Measurements from ENCODE around the gene POLR2E.

The POLR2E gene

DNA sequence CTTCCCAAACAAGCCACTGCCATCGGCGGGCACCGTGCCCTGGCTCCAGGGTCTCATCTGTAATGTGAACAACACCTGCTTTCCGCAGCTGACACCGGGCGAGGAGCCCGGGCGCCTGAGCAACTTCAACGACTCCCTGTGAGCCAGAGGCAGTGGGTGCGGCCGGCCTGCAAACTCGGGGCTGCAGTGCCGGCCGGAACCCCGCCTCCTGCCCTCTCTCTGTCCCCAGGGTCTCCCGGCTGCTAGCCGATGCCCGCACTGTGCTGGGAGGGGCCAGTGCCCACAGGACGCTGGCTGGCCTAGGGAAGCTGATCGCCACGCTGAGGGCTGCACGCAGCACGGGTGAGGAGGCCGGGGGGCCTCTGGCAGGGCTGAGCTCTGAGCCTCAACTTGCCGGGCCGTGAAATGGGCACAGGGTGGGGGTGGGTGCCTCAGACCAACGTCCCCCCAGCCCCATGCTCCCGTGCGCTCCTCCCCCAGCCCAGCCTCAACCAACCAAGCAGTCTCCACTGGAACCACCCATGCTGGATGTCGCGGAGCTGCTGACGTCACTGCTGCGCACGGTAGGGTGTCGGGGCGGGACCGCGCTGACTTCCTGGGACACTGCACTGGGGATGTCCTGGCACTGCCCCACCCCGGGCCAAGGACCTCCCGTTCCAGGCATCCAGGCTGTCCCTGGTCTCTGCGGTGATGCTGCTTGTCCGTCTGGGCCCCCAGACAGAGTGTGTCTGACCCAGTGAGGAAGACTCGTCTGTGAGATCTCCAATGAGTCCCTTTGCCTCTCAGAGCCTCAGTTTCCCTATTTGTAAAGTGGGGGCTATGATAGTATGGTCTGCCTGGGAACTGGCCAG lies 53.1 kb downstream of the POLR2E start:
- Mint-ChIP-seq H3K36me3 (ENCODE audit: low read depth) (peaks cover 17% of the 10 kb centered on the region), H3K4me3 (peak overlapping the region in 2 of 3 experiments; percentile 43 to 94), H3K27ac (no peak overlapping the region), H3K27me3 (ENCODE audit: low read depth) (no peaks in the 10 kb centered on the region), H3K9me3 (no peaks in the 10 kb centered on the region), H3K4me1 (peaks cover 25% of the 10 kb centered on the region)
- TF ChIP-seq CTCF (IDR thresholded peaks at IDR 0.05; ENCODE audit: unreplicated experiment in 3 of 3) = no peak

DNA sequence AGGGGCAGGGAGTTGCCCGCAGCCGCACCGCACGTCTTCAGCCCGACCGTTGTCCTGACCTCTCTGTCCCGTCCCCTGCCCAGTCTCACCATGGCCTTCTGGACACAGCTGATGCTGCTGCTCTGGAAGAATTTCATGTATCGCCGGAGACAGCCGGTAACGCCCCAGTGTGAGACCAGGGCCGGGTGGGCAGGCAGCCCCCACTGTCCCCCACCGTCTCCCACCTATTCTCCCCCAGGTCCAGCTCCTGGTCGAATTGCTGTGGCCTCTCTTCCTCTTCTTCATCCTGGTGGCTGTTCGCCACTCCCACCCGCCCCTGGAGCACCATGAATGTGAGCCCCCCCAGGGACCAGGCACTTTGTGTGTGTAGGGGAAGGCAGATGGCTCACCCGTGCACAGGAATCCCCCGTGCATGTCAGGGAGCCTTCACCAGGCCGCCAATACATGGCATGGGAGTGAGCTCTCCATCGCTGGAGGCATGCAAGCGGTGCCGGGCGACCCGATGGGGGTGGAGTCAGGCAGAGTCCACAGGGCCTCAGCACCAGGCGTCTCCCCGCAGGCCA lies 53.8 kb downstream of the POLR2E start:
- TF ChIP-seq CTCF (IDR thresholded peaks at IDR 0.05; ENCODE audit: unreplicated experiment in 3 of 3) = no peak

DNA sequence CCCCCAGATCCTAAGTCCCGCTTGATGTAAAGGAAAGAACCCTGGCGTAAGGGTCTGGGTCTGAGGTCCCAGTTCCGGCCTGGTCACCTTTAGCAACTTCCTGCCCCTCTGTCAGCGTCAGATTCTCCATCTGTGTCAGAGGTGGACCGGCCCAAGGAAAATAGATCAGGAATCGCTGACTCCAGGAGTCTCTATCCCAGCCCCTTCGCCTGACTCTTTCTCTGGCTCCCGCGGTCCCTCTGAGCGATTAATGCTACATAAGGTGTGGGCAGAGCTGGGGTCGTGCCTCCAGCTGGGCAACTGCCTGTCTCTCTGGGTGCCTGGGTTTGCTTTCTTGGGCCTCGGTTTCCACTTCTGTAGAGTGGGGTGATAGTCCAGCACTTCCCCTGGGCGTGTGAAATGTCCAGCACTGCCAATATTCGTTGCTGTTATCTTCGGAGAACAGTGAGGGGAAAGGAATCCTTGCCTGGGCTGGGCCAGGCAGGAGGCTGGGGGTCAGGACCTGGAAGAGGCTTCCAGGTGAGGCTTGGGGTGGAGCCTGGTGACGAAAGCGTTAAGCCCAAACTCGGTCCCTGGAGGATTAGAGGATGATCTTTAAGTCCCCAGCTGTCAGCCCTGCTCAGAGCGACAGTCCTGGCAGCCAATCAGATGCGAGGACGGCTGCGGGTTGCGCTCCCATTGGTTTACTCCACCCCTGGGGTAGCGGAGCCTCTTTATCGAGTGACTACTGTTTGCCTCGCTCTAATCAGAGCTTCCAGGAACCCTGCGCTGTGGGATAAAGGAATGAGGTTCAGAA lies 54.5 kb downstream of the POLR2E start:
- H3K27me3 Mint-ChIP-seq (ENCODE audit: low read depth) = no peaks in the 10 kb centered on the region
- no peak for TF ChIP-seq CTCF (IDR thresholded peaks at IDR 0.05; ENCODE audit: unreplicated experiment in 3 of 3)
- H3K4me3 Mint-ChIP-seq = peak overlapping the region; percentile 89 to 94 (median 91)
- H3K27ac Mint-ChIP-seq = peak overlapping the region in 1 of 3 experiments; percentile 35
- no peaks in the 10 kb centered on the region for H3K9me3 Mint-ChIP-seq
- peaks cover 25% of the 10 kb centered on the region for H3K4me1 Mint-ChIP-seq
- peaks cover 27% of the 10 kb centered on the region for H3K36me3 Mint-ChIP-seq (ENCODE audit: low read depth)

More for the DNA sequence above, 53.8 kb downstream of the POLR2E start:
- Mint-ChIP-seq H3K27me3 (ENCODE audit: low read depth) (no peaks in the 10 kb centered on the region), H3K4me1 (peaks cover 25% of the 10 kb centered on the region), H3K36me3 (ENCODE audit: low read depth) (peaks cover 21% of the 10 kb centered on the region), H3K9me3 (no peaks in the 10 kb centered on the region), H3K4me3 (peak overlapping the region; percentile 89 to 94 (median 91)), H3K27ac (peak overlapping the region in 1 of 3 experiments; percentile 35)

DNA sequence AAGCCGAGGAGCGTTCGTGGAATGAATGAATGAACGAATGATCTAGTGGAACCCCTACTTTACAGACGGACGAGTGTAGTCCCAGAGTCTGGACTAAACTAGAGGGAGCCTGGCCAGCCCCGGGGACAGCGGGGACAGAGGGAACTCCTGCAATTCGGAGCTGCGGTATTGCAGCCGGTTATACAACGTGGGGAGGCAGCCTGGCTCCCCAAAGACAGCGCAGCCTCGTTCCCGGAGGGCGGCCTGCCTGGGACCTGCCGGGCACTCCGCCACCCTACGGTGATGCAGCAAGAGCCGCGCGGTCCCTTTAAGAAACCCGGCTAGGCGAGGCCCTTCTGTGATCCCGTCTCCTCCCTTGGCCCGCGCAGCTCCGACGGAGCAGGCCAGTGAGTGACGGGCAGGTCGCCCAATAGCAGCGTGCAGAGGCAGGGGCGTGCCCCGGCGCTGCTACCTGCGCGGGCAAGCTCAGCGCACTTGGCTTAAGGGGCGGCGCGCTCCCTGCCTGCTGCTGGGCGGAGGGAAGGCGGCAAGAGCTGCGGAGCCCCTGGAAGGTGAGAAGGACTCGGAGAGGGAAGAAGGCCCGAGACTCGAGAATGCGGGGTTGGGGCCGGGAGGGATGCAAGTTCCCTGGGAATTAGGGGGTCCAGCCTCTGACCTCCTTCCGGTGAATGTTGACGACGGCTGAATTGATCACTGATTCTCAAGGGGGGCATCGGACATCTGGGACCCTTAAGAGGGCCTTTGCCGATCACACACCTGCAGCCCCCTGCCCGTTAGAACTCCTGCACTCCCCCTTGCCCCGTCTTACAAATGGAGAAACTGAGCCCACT lies 55.3 kb downstream of the POLR2E start, which contains the start of gene ABCA7:
Gene ABCA7, plus strand, starts transcription at position 462 of the 830 bp plus-strand sequence. CDS start 1,255 bp downstream, outside the sequence.
- Mint-ChIP-seq H3K4me3 (peak within 1 kb of the TSS; percentile 89 to 94 (median 91)), H3K27me3 (ENCODE audit: low read depth) (no peaks in the 10 kb centered on the region), H3K4me1 (peaks cover 25% of the 10 kb centered on the region), H3K36me3 (ENCODE audit: low read depth) (peaks cover 32% of the 10 kb centered on the region), H3K9me3 (no peaks in the 10 kb centered on the region), H3K27ac (peak within 1 kb of the TSS in 2 of 3 experiments; percentile 35 to 68)
- no peak for TF ChIP-seq CTCF (IDR thresholded peaks at IDR 0.05; ENCODE audit: unreplicated experiment in 3 of 3)

- Mint-ChIP-seq H3K4me1 (peaks cover 25% of the 10 kb centered on the region), H3K4me3 (peak overlapping the region; percentile 89 to 94 (median 91)), H3K36me3 (ENCODE audit: low read depth) (peaks cover 32% of the 10 kb centered on the region), H3K27me3 (ENCODE audit: low read depth) (no peaks in the 10 kb centered on the region), H3K9me3 (no peaks in the 10 kb centered on the region), H3K27ac (peak overlapping the region in 1 of 3 experiments; percentile 68)
- TF ChIP-seq CTCF (IDR thresholded peaks at IDR 0.05; ENCODE audit: unreplicated experiment in 3 of 3) = no peak
Observed at GRCh38 chr19:1038978-1039645, 56.1 kb downstream of the POLR2E start.
